DOHH2 (cell line): ENCODE measurements around the gene MBD3.

Experiments
- H3F3A ChIP-seq: fragments of 200-600 bp; sonication (generic), shearing (Covaris generic); 2 replicates; pipeline ENCODE4 v1.6.0; 2016; ENCODE audit warnings: antibody characterized with exemption, mild to moderate bottlenecking; ENCODE audit not compliant: control insufficient read depth, insufficient read depth
- H3K27ac ChIP-seq: fragments of 200-600 bp; sonication (generic); 2 replicates; pipeline ENCODE4 v1.5.1; 2014; ENCODE audit warnings: low read depth, mild to moderate bottlenecking, low read length, moderate library complexity
- H3K27me3 ChIP-seq: fragments of 200-600 bp; sonication (generic); 2 replicates; pipeline ENCODE4 v1.6.1; 2014; ENCODE audit warnings: mild to moderate bottlenecking, low read length, mixed read lengths; ENCODE audit not compliant: control insufficient read depth
- H3K36me3 ChIP-seq: fragments of 200-600 bp; sonication (generic); 2 replicates; pipeline ENCODE4 v1.6.1; 2014; ENCODE audit warnings: mild to moderate bottlenecking, low read length, moderate library complexity, mixed read lengths; ENCODE audit not compliant: control insufficient read depth
- H3K4me1 ChIP-seq: fragments of 200-600 bp; sonication (generic); 2 replicates; pipeline ENCODE4 v1.6.1; 2014; ENCODE audit warnings: mild to moderate bottlenecking, low read length, mixed read lengths; ENCODE audit not compliant: control insufficient read depth
- H3K4me2 ChIP-seq: fragments of 200-600 bp; sonication (generic); 2 replicates; pipeline ENCODE4 v1.6.0; 2014; ENCODE audit warnings: mild to moderate bottlenecking, low read length, moderate library complexity
- H3K4me3 ChIP-seq: fragments of 200-600 bp; sonication (generic); 2 replicates; pipeline ENCODE4 v1.5.1; 2014; ENCODE audit warnings: mild to moderate bottlenecking, low read length, mixed read lengths
- H3K79me2 ChIP-seq: fragments of 200-600 bp; sonication (generic); 2 replicates; pipeline ENCODE4 v1.6.1; 2014; ENCODE audit warnings: mild to moderate bottlenecking, low read length, mixed read lengths; ENCODE audit not compliant: control insufficient read depth
- H3K9me2 ChIP-seq: fragments of 200-600 bp; sonication (generic); replicated peaks from 2 replicates; pipeline ENCODE4 v1.6.1; 2014; ENCODE audit warnings: mild to moderate bottlenecking, low read length, mixed read lengths; ENCODE audit not compliant: control insufficient read depth
- H3K9me3 ChIP-seq: fragments of 200-600 bp; sonication (generic); 2 replicates; pipeline ENCODE4 v1.6.1; 2014; ENCODE audit warnings: antibody characterized with exemption, low read length, mixed read lengths; ENCODE audit not compliant: control insufficient read depth, insufficient read depth
- H4K20me1 ChIP-seq: fragments of 200-600 bp; sonication (generic); 2 replicates; pipeline ENCODE4 v1.6.0; 2014; ENCODE audit warnings: low read depth, mild to moderate bottlenecking, antibody characterized with exemption, low read length, moderate library complexity; ENCODE audit not compliant: control insufficient read depth, insufficient read depth
- CTCF ChIP-seq: fragments of 200-600 bp; sonication (generic); IDR thresholded peaks from one replicate; pipeline ENCODE4 v1.5.1; 2014; ENCODE audit warnings: antibody characterized with exemption, mild to moderate bottlenecking, low read depth, low read length; ENCODE audit not compliant: poor library complexity, severe bottlenecking
- EZH2phosphoT487 ChIP-seq: fragments of 200-600 bp; sonication (generic); IDR thresholded peaks from 2 replicates; pipeline ENCODE4 v1.6.1; 2017; ENCODE audit warnings: borderline replicate concordance, mild to moderate bottlenecking, antibody characterized with exemption, low read length, moderate library complexity, mixed read lengths

Gene MBD3

GRCh38 chr19:1620502-1620901 lies 27.8 kb upstream of the MBD3 start:
- H3K27ac ChIP-seq, result peak overlapping the region; percentile 36; the same call in 1 of the 2 replicates
- no peaks in the 10 kb centered on the region for H3K9me3 ChIP-seq
- H4K20me1 ChIP-seq, result peaks cover 12% of the 10 kb centered on the region; the same call in 1 of the 2 replicates
- no peaks in the 10 kb centered on the region for H3K27me3 ChIP-seq
- no peak overlapping the region for H3K4me3 ChIP-seq
- peaks cover 75% of the 10 kb centered on the region for H3K79me2 ChIP-seq
- H3F3A ChIP-seq, result peaks cover 17% of the 10 kb centered on the region; the same call in 1 of the 2 replicates
- peaks cover 95% of the 10 kb centered on the region for H3K36me3 ChIP-seq
- TF ChIP-seq CTCF, result no peak
- no peak for TF ChIP-seq EZH2phosphoT487
- peaks cover 83% of the 10 kb centered on the region for H3K4me1 ChIP-seq
- H3K9me2 ChIP-seq, result no peaks in the 10 kb centered on the region
- H3K4me2 ChIP-seq, result 0 out of 2 replicates have a peak overlapping the region, but pooled peaks have one; percentile 13

GRCh38 chr19:1619703-1620102 lies 27.0 kb upstream of the MBD3 start:
- peaks cover 95% of the 10 kb centered on the region for H3K36me3 ChIP-seq
- H3K27ac ChIP-seq, result no peak overlapping the region
- peaks cover 84% of the 10 kb centered on the region for H3K4me1 ChIP-seq
- peaks cover 10% of the 10 kb centered on the region; the same call in 1 of the 2 replicates for H4K20me1 ChIP-seq
- no peaks in the 10 kb centered on the region for H3K9me3 ChIP-seq
- H3K27me3 ChIP-seq, result no peaks in the 10 kb centered on the region
- no peak overlapping the region for H3K4me3 ChIP-seq
- no peak for TF ChIP-seq CTCF
- no peak for TF ChIP-seq EZH2phosphoT487
- peaks cover 17% of the 10 kb centered on the region; the same call in 1 of the 2 replicates for H3F3A ChIP-seq
- no peak overlapping the region for H3K4me2 ChIP-seq
- no peaks in the 10 kb centered on the region for H3K9me2 ChIP-seq
- peaks cover 71% of the 10 kb centered on the region for H3K79me2 ChIP-seq

GRCh38 chr19:1619094-1619439 lies 26.4 kb upstream of the MBD3 start:
- H3K79me2 ChIP-seq, result peaks cover 64% of the 10 kb centered on the region
- peak overlapping the region; percentile 48; the same call in 1 of the 2 replicates for H3K4me2 ChIP-seq
- TF ChIP-seq CTCF, result no peak
- TF ChIP-seq EZH2phosphoT487, result no peak
- no peaks in the 10 kb centered on the region for H3K9me2 ChIP-seq
- H3K36me3 ChIP-seq, result peaks cover 95% of the 10 kb centered on the region
- no peaks in the 10 kb centered on the region for H3K9me3 ChIP-seq
- H3K27ac ChIP-seq, result no peak overlapping the region
- peaks cover 17% of the 10 kb centered on the region; the same call in 1 of the 2 replicates for H3F3A ChIP-seq
- H3K4me1 ChIP-seq, result peaks cover 84% of the 10 kb centered on the region
- no peak overlapping the region for H3K4me3 ChIP-seq
- peaks cover 6% of the 10 kb centered on the region; the same call in 1 of the 2 replicates for H4K20me1 ChIP-seq
- no peaks in the 10 kb centered on the region for H3K27me3 ChIP-seq
